CD4-positive, alpha-beta T cell (primary cell): ENCODE results near the gene TGDS. TPM values are rescaled to one million over a fixed set of nuclear protein-coding genes. Genes with fewer than 3 reads are reported as not detected.

ENCODE experiments used
- ATAC-seq: fragments of 200-7000 bp; cut with Tn5 transposase; one replicate; pipeline ENCODE4 v1.10.0; 2022; ENCODE audit warnings: mild to moderate bottlenecking; ENCODE audit not compliant: poor library complexity
- CTCF ChIA-PET: fragments of 350-600 bp; sonication (Branson Sonifier 250); formaldehyde crosslinking; loops from one replicate; lab custom pipeline; 2021; ENCODE audit warnings: antibody characterized with exemption, inconsistent platforms; lab: Charles Lee
- POLR2A ChIA-PET: fragments of 350-600 bp; sonication (Branson Sonifier 250); formaldehyde crosslinking; loops from one replicate; lab custom pipeline; 2021; ENCODE audit warnings: antibody characterized with exemption, inconsistent platforms; lab: Charles Lee
- DNase-seq, 14 experiments: peaks; one replicate each; pipeline ENCODE4 v3.0.0-alpha.2; 2013 to 2020; ENCODE audit warnings: mixed read lengths in 2 of 14
- H3K27ac ChIP-seq, 2 donors: one replicate each; pipeline versions ENCODE4 v1.5.1 to v1.7.0; 2013; ENCODE audit warnings: low read length in 2 of 2, low read depth in 1 of 2, mild to moderate bottlenecking in 1 of 2
- H3K27me3 ChIP-seq, 2 experiments: 1 replicate in 1 of 2; 2 replicates in 1 of 2; pipeline versions ENCODE4 v1.6.1 to v1.7.0; 2013; ENCODE audit warnings: low read length in 2 of 2, control low read depth in 1 of 2, mild to moderate bottlenecking in 1 of 2, moderate library complexity in 1 of 2; ENCODE audit not compliant: insufficient read depth in 2 of 2, control insufficient read depth in 1 of 2
- H3K36me3 ChIP-seq: one replicate; pipeline ENCODE4 v1.6.1; 2013; ENCODE audit warnings: low read length, control low read depth; ENCODE audit not compliant: insufficient read depth
- H3K4me1 ChIP-seq: one replicate; pipeline ENCODE4 v1.6.1; 2013; ENCODE audit warnings: low read length, control low read depth; ENCODE audit not compliant: insufficient read depth
- H3K4me3 ChIP-seq: one replicate; pipeline ENCODE4 v1.5.1; 2013; ENCODE audit warnings: mild to moderate bottlenecking, low read length, moderate library complexity
- H3K9me3 ChIP-seq, 2 experiments: 1 replicate in 1 of 2; 2 replicates in 1 of 2; pipeline versions ENCODE4 v1.6.1 to v1.7.0; 2013; ENCODE audit warnings: low read length in 2 of 2, mild to moderate bottlenecking in 2 of 2, control low read depth in 1 of 2, moderate library complexity in 1 of 2; ENCODE audit not compliant: control insufficient read depth in 1 of 2, insufficient read depth in 1 of 2
- H3K27ac Mint-ChIP-seq: one replicate; pipeline ENCODE4 v1.8.0; 2020; ENCODE audit warnings: mixed read lengths
- H3K27me3 Mint-ChIP-seq: one replicate; pipeline ENCODE4 v1.8.0; 2021; ENCODE audit warnings: mixed read lengths
- H3K36me3 Mint-ChIP-seq: one replicate; pipeline ENCODE4 v1.8.0; 2021; ENCODE audit warnings: low read depth, mixed read lengths
- H3K4me1 Mint-ChIP-seq: one replicate; pipeline ENCODE4 v1.8.0; 2021; ENCODE audit warnings: low read depth, mixed read lengths
- H3K4me3 Mint-ChIP-seq: one replicate; pipeline ENCODE4 v1.8.0; 2020; ENCODE audit warnings: mild to moderate bottlenecking, mixed read lengths
- H3K9me3 Mint-ChIP-seq: one replicate; pipeline ENCODE4 v1.8.0; 2020; ENCODE audit warnings: mixed read lengths
- CTCF ChIP-seq: fragments of 200-600 bp; IDR thresholded peaks from one replicate; pipeline ENCODE4 v1.8.0; 2022; ENCODE audit warnings: antibody characterized with exemption, mild to moderate bottlenecking
- intact Hi-C, 2 experiments: fragments of 100-400 bp; cut with DNase I in 1 of 2; cut with micrococcal nuclease in 1 of 2; formaldehyde crosslinking; loops; one replicate each; pipeline versions ENCODE4 v1.15.1 to v1.9.0; 2023 to 2025; cut with DNase I, micrococcal nuclease
- total RNA-seq, 174 experiments: library from RNA in 2 of 174; stranded (reverse) in 2 of 174; gene quantifications; one replicate each; pipeline ENCODE4 v1.2.3 and lab custom pipeline; 2021 to 2026

TGDS gene
- total RNA-seq, 2 experiments from 2014 or later, result 4.1 to 4.6 TPM

DNA sequence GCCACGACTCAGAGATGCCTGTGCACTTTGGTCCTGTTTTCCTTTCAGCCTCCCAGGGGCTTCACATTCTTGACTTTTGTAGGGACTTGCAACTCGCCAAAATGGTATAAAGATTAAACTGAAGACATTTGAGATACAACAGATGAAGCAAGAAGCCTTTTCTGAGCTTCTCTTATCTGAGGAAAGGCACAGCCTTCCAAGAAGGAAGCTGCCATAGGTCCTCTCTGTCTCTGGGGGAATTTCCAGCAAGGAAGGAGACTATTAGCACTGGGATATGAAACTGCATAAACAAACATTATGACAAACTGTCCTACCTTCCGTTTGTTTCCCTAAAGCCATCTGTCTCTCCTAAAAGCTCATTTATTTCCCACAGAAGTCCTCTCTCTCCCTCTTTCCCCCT lies 39.3 kb downstream of the TGDS start:
- Histone ChIP-seq H3K36me3 (no peaks in the 10 kb centered on the region), H3K4me1 (peaks cover 7% of the 10 kb centered on the region), H3K4me3 (no peak overlapping the region), H3K27ac (no peak overlapping the region), H3K9me3 (no peaks in the 10 kb centered on the region), H3K27me3 (no peaks in the 10 kb centered on the region)
- CTCF ChIA-PET, result no interaction called here
- no peak overlapping the region for H3K27ac Mint-ChIP-seq
- peaks cover 27% of the 10 kb centered on the region for H3K4me1 Mint-ChIP-seq
- no peak for TF ChIP-seq CTCF
- no peaks in the 10 kb centered on the region for H3K9me3 Mint-ChIP-seq
- DNase-seq (no peak), ATAC-seq (no peak)
- no peaks in the 10 kb centered on the region for H3K27me3 Mint-ChIP-seq
- no peak overlapping the region for H3K4me3 Mint-ChIP-seq
- POLR2A ChIA-PET, result interaction anchor here (0.9 kb wide), 1 partner anchor 14 kb away, joined by 3 read pairs; no protein-coding TSS in a partner anchor
- H3K36me3 Mint-ChIP-seq, result no peaks in the 10 kb centered on the region
- intact Hi-C loops, result loop anchor here in 1 of 2 experiments (10.0 kb wide), 1 partner anchor 628 kb away; no protein-coding TSS in a partner anchor

- Mint-ChIP-seq H3K36me3 (no peaks in the 10 kb centered on the region), H3K27ac (no peak overlapping the region)
These were observed 39.9 kb downstream of the TGDS start for GRCh38 chr13:94556041-94556440.

GRCh38 chr13:94553766-94554165 lies 42.2 kb downstream of the TGDS start:
- no peak for ATAC-seq
- Histone ChIP-seq H3K9me3 (no peaks in the 10 kb centered on the region), H3K4me3 (no peak overlapping the region), H3K27me3 (no peaks in the 10 kb centered on the region), H3K4me1 (peaks cover 20% of the 10 kb centered on the region), H3K36me3 (no peaks in the 10 kb centered on the region), H3K27ac (no peak overlapping the region)
- H3K36me3 Mint-ChIP-seq, result peaks cover 13% of the 10 kb centered on the region
- peaks cover 18% of the 10 kb centered on the region for H3K4me1 Mint-ChIP-seq
- no peak for DNase-seq
- POLR2A ChIA-PET, result no interaction called here
- CTCF ChIA-PET, result no interaction called here
- TF ChIP-seq CTCF, result no peak
- no peak overlapping the region for H3K4me3 Mint-ChIP-seq
- H3K27ac Mint-ChIP-seq, result no peak overlapping the region
- peaks cover 7% of the 10 kb centered on the region for H3K27me3 Mint-ChIP-seq
- peaks cover 4% of the 10 kb centered on the region for H3K9me3 Mint-ChIP-seq
- intact Hi-C loops, result loop anchor here in 1 of 2 experiments (10.0 kb wide), 1 partner anchor 631 kb away; no protein-coding TSS in a partner anchor

More at GRCh38 chr13:94556041-94556440, 39.9 kb downstream of the TGDS start:
- no peak overlapping the region for H3K4me3 ChIP-seq
- Mint-ChIP-seq H3K9me3 (no peaks in the 10 kb centered on the region), H3K27me3 (no peaks in the 10 kb centered on the region), H3K4me3 (no peak overlapping the region), H3K4me1 (peaks cover 25% of the 10 kb centered on the region)
- H3K27me3 ChIP-seq, result no peaks in the 10 kb centered on the region
- no peak for ATAC-seq
- DNase-seq, result no peak
- no peaks in the 10 kb centered on the region for H3K9me3 ChIP-seq
- H3K4me1 ChIP-seq, result peaks cover 7% of the 10 kb centered on the region
- no peak overlapping the region for H3K27ac ChIP-seq
- POLR2A ChIA-PET, result interaction anchor here (0.9 kb wide), 1 partner anchor 13 kb away, joined by 3 read pairs; no protein-coding TSS in a partner anchor
- TF ChIP-seq CTCF, result no peak
- no peaks in the 10 kb centered on the region for H3K36me3 ChIP-seq
- CTCF ChIA-PET, result no interaction called here
- intact Hi-C loops, result loop anchor here in 1 of 2 experiments (10.0 kb wide), 1 partner anchor 629 kb away; no protein-coding TSS in a partner anchor
